ENCODE data around the gene DGCR2.

The DGCR2 gene

GRCh38 chr22:19068784-19069271, 53.4 kb downstream of the DGCR2 start:
- TF ChIP-seq CTCF (IDR thresholded peaks at IDR 0.05; ENCODE audit: low read depth, low read length, missing control alignments): no peak
- H3K4me3 ChIP-seq (ENCODE audit: low read depth, low read length): no peak overlapping the region
- no peak for DNase-seq (ENCODE audit: low read depth)

GRCh38 chr22:19067696-19068348, 54.4 kb downstream of the DGCR2 start:
- TF ChIP-seq CTCF (IDR thresholded peaks at IDR 0.05; ENCODE audit: low read depth, low read length, missing control alignments): no peak
- DNase-seq (ENCODE audit: low read depth): no peak
- H3K4me3 ChIP-seq (ENCODE audit: low read depth, low read length): no peak overlapping the region

- no peak for TF ChIP-seq CTCF (IDR thresholded peaks at IDR 0.05; ENCODE audit: low read depth, low read length, missing control alignments)
- DNase-seq (ENCODE audit: low read depth): no peak
- no peak overlapping the region for H3K4me3 ChIP-seq (ENCODE audit: low read depth, low read length)
Observed at GRCh38 chr22:19066531-19067271, 55.5 kb downstream of the DGCR2 start.

- TF ChIP-seq CTCF (IDR thresholded peaks at IDR 0.05; ENCODE audit: low read depth, low read length, missing control alignments): no peak
- no peak for DNase-seq (ENCODE audit: low read depth)
- H3K4me3 ChIP-seq (ENCODE audit: low read depth, low read length): no peak overlapping the region
Observed at GRCh38 chr22:19065929-19066328, 56.3 kb downstream of the DGCR2 start.

GRCh38 chr22:19065298-19065859, 56.8 kb downstream of the DGCR2 start:
- DNase-seq (ENCODE audit: low read depth): no peak
- no peak overlapping the region for H3K4me3 ChIP-seq (ENCODE audit: low read depth, low read length)
- TF ChIP-seq CTCF (IDR thresholded peaks at IDR 0.05; ENCODE audit: low read depth, low read length, missing control alignments): no peak

GRCh38 chr22:19064354-19065054, 57.7 kb downstream of the DGCR2 start:
- DNase-seq (ENCODE audit: low read depth): no peak
- no peak overlapping the region for H3K4me3 ChIP-seq (ENCODE audit: low read depth, low read length)
- no peak for TF ChIP-seq CTCF (IDR thresholded peaks at IDR 0.05; ENCODE audit: low read depth, low read length, missing control alignments)

Measured in GM12864 (cell line).